ENCODE measurements around the gene SLC8A2. TPM values are rescaled to one million over a fixed set of nuclear protein-coding genes. Genes with fewer than 3 reads are reported as not detected.
"Not testable (repeated sequence)": the region's sequence is repeated elsewhere in the genome, so short reads cannot be mapped to it uniquely, and the experiment has no call there.

Gene SLC8A2
- total and polyA plus RNA-seq, 8 donors: 0.06 to 0.34 (median 0.20) TPM; not detected in 1

DNA sequence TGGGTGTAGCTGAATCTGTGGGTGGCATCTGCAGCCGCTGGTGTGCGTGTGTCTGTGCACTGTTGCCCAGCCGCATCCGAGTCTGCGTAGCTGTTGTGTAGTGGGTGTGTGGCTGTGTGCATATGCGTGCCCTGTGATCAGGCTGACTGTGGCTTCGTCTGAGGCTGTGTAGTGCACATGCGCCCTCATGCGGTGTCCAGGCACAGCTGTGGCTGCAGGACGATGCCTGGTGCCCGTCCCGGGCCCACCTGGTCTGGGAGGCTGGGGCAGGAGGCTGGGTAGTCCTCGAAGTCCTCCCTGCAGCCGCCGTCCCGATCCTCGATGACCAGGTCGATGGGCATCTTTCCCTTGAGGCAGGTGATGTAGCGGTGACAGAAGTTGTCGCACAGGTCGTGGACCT lies 57.2 kb downstream of the SLC8A2 start:
- Histone ChIP-seq H3K4me1 (peaks cover 0 to 6% of the 10 kb centered on the region in 2 donors), H3K27ac (no peak overlapping the region), H3K36me3 (no peaks in the 10 kb centered on the region), H3K9me3 (no peaks in the 10 kb centered on the region), H3K27me3 (peaks cover 17 to 88% of the 10 kb centered on the region in 2 donors), H3K4me3 (no peak overlapping the region)
- DNase-seq: no peak
- ATAC-seq: no peak
- TF ChIP-seq, protein P1, sequence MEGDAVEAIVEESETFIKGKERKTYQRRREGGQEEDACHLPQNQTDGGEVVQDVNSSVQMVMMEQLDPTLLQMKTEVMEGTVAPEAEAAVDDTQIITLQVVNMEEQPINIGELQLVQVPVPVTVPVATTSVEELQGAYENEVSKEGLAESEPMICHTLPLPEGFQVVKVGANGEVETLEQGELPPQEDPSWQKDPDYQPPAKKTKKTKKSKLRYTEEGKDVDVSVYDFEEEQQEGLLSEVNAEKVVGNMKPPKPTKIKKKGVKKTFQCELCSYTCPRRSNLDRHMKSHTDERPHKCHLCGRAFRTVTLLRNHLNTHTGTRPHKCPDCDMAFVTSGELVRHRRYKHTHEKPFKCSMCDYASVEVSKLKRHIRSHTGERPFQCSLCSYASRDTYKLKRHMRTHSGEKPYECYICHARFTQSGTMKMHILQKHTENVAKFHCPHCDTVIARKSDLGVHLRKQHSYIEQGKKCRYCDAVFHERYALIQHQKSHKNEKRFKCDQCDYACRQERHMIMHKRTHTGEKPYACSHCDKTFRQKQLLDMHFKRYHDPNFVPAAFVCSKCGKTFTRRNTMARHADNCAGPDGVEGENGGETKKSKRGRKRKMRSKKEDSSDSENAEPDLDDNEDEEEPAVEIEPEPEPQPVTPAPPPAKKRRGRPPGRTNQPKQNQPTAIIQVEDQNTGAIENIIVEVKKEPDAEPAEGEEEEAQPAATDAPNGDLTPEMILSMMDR (IDR thresholded peaks at IDR 0.05): no peak
- intact Hi-C loops (cut with DNase I): no loop called here

DNA sequence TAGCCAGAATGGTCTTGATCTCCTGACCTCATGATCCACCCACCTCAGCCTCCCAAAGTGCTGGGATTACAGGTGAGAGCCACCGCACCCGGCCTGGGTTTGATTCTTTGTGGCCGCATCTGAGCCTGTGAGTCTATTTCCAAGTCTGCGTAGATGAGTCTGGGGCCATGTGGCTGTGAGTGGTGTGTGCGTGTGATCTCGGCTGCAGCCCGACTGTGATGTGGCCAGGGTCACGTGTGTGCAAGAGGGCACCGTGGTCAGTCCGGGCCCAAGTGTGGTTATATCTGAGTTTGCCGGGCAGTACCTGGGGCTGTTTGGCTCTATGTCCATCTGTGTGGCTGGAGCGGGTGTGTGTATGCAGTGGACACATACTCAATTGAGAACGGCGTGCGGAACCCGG lies 57.8 kb downstream of the SLC8A2 start:
- ATAC-seq (no peak), DNase-seq (no peak)
- intact Hi-C loops (cut with DNase I): no loop called here
- no peaks in the 10 kb centered on the region for H3K36me3 ChIP-seq
- peaks cover 17 to 88% of the 10 kb centered on the region in 2 donors for H3K27me3 ChIP-seq
- TF ChIP-seq, protein P1 (IDR thresholded peaks at IDR 0.05): no peak
- H3K27ac ChIP-seq: no peak overlapping the region
- H3K9me3 ChIP-seq: no peaks in the 10 kb centered on the region
- peaks cover 0 to 6% of the 10 kb centered on the region in 2 donors for H3K4me1 ChIP-seq
- H3K4me3 ChIP-seq: no peak overlapping the region

DNA sequence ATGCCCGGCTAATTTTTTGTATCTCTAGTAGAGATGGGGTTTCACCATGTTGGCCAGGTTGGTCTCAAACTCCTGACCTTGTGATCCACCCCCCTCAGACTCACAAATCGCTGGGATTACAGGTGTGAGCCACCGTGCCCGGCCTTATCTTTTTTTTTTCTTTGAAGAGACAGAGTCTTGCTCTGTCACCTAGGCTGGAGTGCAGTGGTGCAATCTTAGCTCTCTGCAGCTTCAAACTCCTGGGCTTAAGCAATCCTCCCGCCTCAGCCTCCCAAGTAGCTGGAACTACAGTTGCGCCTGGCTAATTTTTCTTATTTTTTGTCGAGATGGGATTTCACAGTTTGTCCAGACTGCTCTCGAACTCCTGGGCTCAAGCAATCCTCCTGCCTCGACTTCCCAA lies 60.0 kb downstream of the SLC8A2 start:
- intact Hi-C loops (cut with DNase I); H3K27ac ChIP-seq; H3K9me3 ChIP-seq; H3K36me3 ChIP-seq; DNase-seq; ATAC-seq; H3K4me1 ChIP-seq; H3K4me3 ChIP-seq: not testable (repeated sequence)
- peaks cover 14 to 88% of the 10 kb centered on the region in 2 donors for H3K27me3 ChIP-seq

DNA sequence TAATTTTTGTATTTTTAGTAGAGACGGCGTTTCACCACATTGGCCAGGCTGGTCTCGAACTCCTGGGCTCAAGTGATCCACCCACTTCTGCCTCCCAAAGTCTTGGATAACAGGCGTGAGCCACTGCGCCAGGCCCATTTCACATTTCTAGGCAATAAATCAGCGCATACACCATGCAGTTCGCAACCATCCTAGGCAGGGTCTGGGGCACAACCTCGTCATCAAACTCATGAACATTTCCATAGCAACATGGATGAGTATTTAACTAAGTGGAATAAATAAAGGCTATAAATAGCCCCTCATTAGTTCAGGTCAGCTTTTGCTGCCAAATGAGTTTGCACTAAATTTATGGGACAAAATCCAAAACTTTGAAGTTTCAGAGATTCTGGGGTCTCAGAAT lies 60.6 kb downstream of the SLC8A2 start:
- TF ChIP-seq, protein P1 (IDR thresholded peaks at IDR 0.05): no peak
- H3K27me3 ChIP-seq: peaks cover 13 to 88% of the 10 kb centered on the region in 2 donors

DNA sequence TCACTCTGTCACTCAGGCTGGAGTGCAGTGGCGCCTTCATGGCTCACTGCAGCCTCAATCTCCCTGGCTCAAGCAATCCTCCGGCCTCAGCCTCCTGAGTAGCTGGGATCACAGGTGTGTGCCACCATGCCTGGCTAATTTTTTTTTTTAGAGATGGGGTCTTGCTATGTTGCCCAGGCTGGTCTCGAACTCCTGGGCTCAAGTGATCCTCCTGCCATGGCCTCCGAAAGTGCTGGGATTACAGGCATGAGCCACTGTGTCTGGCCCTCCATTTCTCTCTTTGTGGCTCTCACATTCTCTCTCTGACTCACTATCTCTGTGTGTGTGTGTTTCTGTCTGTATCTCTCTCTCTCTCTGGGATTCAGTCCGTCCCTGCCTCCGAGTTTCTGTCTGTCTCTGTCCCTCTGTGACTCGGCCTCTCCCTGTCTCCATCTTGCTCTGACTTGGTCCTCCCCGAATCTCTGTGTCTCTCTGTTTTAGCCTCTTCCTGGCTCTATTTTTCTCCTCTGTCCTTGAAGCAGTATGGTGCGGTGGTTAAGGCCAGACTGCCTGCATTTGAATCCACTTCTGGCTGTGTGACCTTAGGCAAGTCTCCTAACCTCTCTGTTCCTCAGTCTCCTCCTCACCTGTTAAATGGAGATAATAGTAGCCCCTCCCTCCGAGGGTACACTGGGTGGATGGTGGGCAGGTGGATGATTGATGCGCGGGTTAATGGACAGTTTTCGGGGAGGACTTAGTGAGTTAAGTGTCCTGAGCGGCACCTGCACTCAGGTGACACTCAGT lies 63.3 kb downstream of the SLC8A2 start:
- Histone ChIP-seq H3K4me3 (no peak overlapping the region), H3K9me3 (no peaks in the 10 kb centered on the region), H3K36me3 (no peaks in the 10 kb centered on the region), H3K27ac (no peak overlapping the region), H3K27me3 (peaks cover 9 to 88% of the 10 kb centered on the region in 2 donors), H3K4me1 (no peaks in the 10 kb centered on the region)
- no peak for DNase-seq
- ATAC-seq: no peak
- intact Hi-C loops (cut with DNase I): no loop called here
- TF ChIP-seq, protein P1 (IDR thresholded peaks at IDR 0.05): no peak

More for the DNA sequence above, 60.6 kb downstream of the SLC8A2 start:
- intact Hi-C loops (cut with DNase I): no loop called here
- Histone ChIP-seq H3K4me1 (no peaks in the 10 kb centered on the region), H3K36me3 (no peaks in the 10 kb centered on the region), H3K27ac (no peak overlapping the region), H3K4me3 (no peak overlapping the region), H3K9me3 (no peaks in the 10 kb centered on the region)
- ATAC-seq (no peak), DNase-seq (peak in 1 of 4 donors; percentile 19)
